Ascending aorta (tissue), 2 donors: Measurements from ENCODE around the gene GSTO2. TPM values are rescaled to one million over a fixed set of nuclear protein-coding genes. Genes with fewer than 3 reads are reported as not detected.

Experiments
- DNase-seq, 2 donors: peaks; one replicate each; pipeline ENCODE4 v3.0.0-alpha.2; 2019; ENCODE audit warnings: low spot score in 2 of 2
- H3K27ac ChIP-seq, 2 donors: fragments of 200-600 bp; sonication (generic); one replicate each; pipeline ENCODE4 v1.5.1; 2016 to 2017; ENCODE audit warnings: mild to moderate bottlenecking in 1 of 2
- H3K27me3 ChIP-seq: fragments of 200-600 bp; sonication (generic); one replicate; pipeline ENCODE4 v1.5.1; 2017
- H3K36me3 ChIP-seq, 2 donors: fragments of 200-600 bp; sonication (generic); one replicate each; pipeline ENCODE4 v1.5.1; 2016
- H3K4me1 ChIP-seq, 2 donors: fragments of 200-600 bp; sonication (generic); one replicate each; pipeline ENCODE4 v1.5.1; 2016 to 2017; ENCODE audit warnings: mild to moderate bottlenecking in 1 of 2
- H3K4me3 ChIP-seq, 2 donors: fragments of 200-600 bp; sonication (generic); one replicate each; pipeline ENCODE4 v1.5.1; 2016 to 2017; ENCODE audit warnings: mild to moderate bottlenecking in 1 of 2
- H3K9me3 ChIP-seq, 2 donors: fragments of 200-600 bp; sonication (generic); one replicate each; pipeline ENCODE4 v1.5.1; 2016
- intact Hi-C: fragments of 100-400 bp; cut with DNase I; formaldehyde crosslinking; loops from one replicate; pipeline ENCODE4 v1.15.1; 2023
- total RNA-seq: library from RNA; depleted of rRNA; stranded (reverse); fragments of >200 nt; gene quantifications from one replicate; pipeline ENCODE4 v1.1.0, GENCODE V29; 2016
- TF ChIP-seq, protein P1 (sequence below), 3 experiments: fragments of 200-600 bp in 2 of 3; fragments of 450-650 bp in 1 of 3; sonication (generic) in 2 of 3; IDR thresholded peaks; one replicate each; pipeline ENCODE4 v1.5.1; 2016 to 2019; ENCODE audit warnings: antibody characterized with exemption in 3 of 3, mild to moderate bottlenecking in 1 of 3, moderate library complexity in 1 of 3

GSTO2 gene
- total RNA-seq, 1 donor from 2014 or later = not detected

DNA sequence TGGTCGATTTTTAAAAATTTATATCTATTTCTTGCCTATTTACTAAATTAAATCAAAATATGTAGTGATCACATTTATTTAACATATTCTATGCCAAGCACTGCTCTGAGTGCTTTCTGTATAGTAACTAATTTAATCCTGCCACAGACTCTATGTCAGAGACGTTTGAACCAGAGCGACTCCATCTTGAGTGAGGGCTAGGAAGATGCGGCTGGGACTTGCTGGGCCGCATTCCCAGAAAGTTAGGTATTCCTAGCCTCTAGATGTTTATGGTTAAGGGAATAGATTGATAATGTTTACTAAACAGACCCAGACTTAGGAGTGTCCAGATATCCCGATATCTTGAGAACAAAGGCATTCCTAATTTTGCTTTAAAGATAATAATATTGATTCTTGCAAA, 17.5 kb upstream of the GSTO2 start:
- H3K27me3 ChIP-seq = no peaks in the 10 kb centered on the region
- no peak overlapping the region for H3K27ac ChIP-seq
- peaks cover 0 to 6% of the 10 kb centered on the region in 2 donors for H3K4me1 ChIP-seq
- H3K9me3 ChIP-seq = no peaks in the 10 kb centered on the region
- H3K36me3 ChIP-seq = no peaks in the 10 kb centered on the region
- no peak for DNase-seq
- TF ChIP-seq, protein P1, sequence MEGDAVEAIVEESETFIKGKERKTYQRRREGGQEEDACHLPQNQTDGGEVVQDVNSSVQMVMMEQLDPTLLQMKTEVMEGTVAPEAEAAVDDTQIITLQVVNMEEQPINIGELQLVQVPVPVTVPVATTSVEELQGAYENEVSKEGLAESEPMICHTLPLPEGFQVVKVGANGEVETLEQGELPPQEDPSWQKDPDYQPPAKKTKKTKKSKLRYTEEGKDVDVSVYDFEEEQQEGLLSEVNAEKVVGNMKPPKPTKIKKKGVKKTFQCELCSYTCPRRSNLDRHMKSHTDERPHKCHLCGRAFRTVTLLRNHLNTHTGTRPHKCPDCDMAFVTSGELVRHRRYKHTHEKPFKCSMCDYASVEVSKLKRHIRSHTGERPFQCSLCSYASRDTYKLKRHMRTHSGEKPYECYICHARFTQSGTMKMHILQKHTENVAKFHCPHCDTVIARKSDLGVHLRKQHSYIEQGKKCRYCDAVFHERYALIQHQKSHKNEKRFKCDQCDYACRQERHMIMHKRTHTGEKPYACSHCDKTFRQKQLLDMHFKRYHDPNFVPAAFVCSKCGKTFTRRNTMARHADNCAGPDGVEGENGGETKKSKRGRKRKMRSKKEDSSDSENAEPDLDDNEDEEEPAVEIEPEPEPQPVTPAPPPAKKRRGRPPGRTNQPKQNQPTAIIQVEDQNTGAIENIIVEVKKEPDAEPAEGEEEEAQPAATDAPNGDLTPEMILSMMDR (IDR thresholded peaks at IDR 0.05) = no peak
- intact Hi-C loops = loop anchor here (10.0 kb wide), 1 partner anchor 347 kb away; no protein-coding TSS in a partner anchor
- no peak overlapping the region for H3K4me3 ChIP-seq

DNA sequence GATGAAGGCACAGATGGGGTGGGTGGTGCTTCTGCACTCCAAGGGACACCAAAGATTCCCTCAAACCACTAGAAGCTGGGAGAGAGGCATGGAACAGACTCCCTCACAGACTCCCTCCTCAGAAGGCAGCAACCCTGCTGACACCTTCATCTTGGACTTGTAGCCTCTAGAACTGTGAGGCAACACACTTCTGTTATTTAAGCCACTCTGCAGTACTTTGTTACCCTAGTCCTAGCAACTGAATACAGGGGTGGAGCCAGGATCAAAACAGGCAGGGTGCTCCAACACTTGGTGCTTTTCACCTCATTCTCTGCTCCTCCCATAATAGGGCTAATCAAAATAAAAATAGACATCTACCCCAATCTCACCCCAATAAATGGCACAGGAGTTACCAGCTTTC, 16.6 kb upstream of the GSTO2 start:
- H3K4me1 ChIP-seq = peaks cover 0 to 16% of the 10 kb centered on the region in 2 donors
- H3K27me3 ChIP-seq = no peaks in the 10 kb centered on the region
- intact Hi-C loops = loop anchor here (10.0 kb wide), 1 partner anchor 348 kb away; no protein-coding TSS in a partner anchor
- H3K4me3 ChIP-seq = no peak overlapping the region
- no peak overlapping the region for H3K27ac ChIP-seq
- TF ChIP-seq, protein P1 (IDR thresholded peaks at IDR 0.05) = no peak
- no peak for DNase-seq
- H3K9me3 ChIP-seq = no peaks in the 10 kb centered on the region
- peaks cover 0 to 2% of the 10 kb centered on the region in 2 donors for H3K36me3 ChIP-seq

DNA sequence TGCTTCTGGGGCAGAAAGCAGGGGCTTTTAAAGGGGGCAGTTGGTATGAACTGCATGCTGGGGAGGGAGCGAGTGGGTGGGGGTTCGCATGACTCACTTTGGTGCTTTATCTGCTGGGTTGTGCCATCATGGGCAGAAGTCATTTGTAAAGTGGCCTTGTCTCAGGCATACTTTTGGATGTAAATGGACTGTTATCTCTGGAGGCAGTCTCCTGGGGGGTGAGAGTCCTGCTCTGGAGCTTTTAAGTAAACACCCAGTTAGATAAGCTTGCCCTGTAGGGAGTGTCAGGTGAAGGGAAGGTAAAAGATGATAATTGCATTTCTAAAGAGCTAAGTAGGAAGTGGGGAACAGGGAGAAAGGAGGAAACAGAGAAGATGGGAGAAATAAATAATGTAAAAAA, 15.9 kb upstream of the GSTO2 start:
- Histone ChIP-seq H3K4me1 (peaks cover 0 to 16% of the 10 kb centered on the region in 2 donors), H3K4me3 (no peak overlapping the region), H3K36me3 (peaks cover 0 to 10% of the 10 kb centered on the region in 2 donors), H3K27me3 (no peaks in the 10 kb centered on the region), H3K9me3 (no peaks in the 10 kb centered on the region), H3K27ac (no peak overlapping the region)
- TF ChIP-seq, protein P1 (IDR thresholded peaks at IDR 0.05) = no peak
- DNase-seq = no peak
- intact Hi-C loops = loop anchor here (10.0 kb wide), 1 partner anchor 348 kb away; no protein-coding TSS in a partner anchor

DNA sequence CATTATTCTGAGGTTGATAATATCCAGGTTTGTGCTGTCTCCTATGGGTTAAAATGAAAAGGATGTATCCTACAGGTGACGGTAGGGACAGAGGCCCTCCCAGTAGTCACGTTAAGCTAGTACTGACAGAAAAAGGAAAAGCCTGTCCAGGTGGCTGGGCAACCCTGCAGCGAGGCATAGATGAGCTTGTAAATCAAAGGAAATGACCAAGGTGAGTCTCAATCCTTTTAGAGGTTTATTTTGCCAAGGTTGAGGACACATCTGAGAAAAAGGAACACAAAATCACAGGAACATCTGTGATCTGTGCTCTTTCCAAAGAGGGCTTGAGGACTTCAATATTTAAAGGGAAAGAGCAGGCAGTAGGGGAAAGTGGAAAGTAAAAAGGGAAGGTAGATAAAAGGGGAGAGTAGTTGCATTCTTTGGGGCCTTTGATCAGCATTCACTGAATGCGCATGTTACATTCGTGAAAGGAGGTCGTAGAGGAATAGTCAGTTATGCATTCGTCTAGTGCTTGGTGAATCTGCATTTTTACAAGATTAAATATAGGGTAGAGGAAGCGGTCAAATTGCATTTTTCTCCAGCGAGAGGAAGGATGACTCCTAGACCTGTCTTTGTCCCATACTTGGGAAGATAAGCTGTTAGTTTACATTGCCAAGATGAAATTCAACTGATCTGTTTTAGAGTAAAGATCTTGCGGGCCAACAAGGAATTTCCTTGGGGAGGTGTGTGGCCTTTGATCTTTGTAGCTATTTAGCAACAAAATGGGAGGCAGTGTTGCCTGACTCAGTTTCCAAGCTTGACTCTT, 15.2 kb upstream of the GSTO2 start:
- Histone ChIP-seq H3K36me3 (peaks cover 3 to 16% of the 10 kb centered on the region in 2 donors), H3K27me3 (no peaks in the 10 kb centered on the region), H3K4me1 (peaks cover 0 to 19% of the 10 kb centered on the region in 2 donors), H3K4me3 (peak overlapping the region; percentile 86 to 87), H3K27ac (peak overlapping the region; percentile 96 to 97), H3K9me3 (no peaks in the 10 kb centered on the region)
- no peak for DNase-seq
- TF ChIP-seq, protein P1 (IDR thresholded peaks at IDR 0.05) = no peak
- intact Hi-C loops = loop anchor here (10.0 kb wide), 1 partner anchor 349 kb away; no protein-coding TSS in a partner anchor

DNA sequence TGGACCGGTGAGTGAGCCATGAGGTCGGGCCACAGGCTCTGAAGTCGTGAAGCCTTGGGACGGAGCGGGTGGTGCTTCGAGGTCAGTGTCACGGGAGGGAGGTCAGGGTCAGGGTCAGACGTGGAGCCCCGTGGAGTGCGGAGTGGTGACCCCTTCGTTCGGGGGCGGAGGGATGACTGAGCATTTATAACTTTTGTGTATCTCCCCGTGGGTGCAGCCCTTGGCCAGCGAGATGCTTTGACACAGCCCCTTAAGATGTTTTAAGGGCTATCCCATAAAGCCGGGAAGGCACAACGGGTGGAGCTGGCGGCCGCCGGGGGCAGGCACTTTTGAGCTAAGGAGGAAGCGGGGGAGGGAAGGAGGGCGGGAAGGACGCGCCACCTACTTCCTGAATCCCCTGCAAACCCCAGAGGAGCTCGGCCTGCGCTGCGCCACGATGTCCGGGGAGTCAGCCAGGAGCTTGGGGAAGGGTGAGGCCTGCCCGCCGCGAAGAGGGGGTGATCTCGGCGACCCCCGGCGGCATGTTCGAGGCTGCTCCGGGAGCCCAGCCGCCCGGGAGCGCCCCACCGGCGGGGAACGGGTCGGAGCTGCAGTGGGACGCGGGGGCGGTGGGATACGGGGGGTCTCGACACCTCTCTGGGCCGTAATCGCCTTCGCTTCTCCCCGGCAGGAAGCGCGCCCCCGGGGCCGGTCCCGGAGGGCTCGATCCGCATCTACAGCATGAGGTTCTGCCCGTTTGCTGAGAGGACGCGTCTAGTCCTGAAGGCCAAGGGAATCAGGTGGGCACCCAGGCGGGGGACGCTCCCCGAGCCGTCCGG, 14.3 kb upstream of the GSTO2 start, which contains the start of gene GSTO1:
GSTO1 (plus strand) TSS at position 400 of the 818 bp plus-strand sequence; CDS start at position 437, 37 bp downstream.
- H3K4me1 ChIP-seq = peaks cover 0 to 19% of the 10 kb centered on the region in 2 donors
- TF ChIP-seq, protein P1 (IDR thresholded peaks at IDR 0.05) = no peak
- H3K27ac ChIP-seq = peak within 1 kb of the TSS; percentile 96 to 97
- peaks cover 4 to 18% of the 10 kb centered on the region in 2 donors for H3K36me3 ChIP-seq
- no peaks in the 10 kb centered on the region for H3K9me3 ChIP-seq
- intact Hi-C loops = loop anchor here (1.0 to 10.0 kb wide), 2 partner anchors 22 to 350 kb away; partner anchors contain the start of gene CFAP43
- H3K27me3 ChIP-seq = no peaks in the 10 kb centered on the region
- H3K4me3 ChIP-seq = peak within 1 kb of the TSS; percentile 86 to 87
- peak; percentile 59 to 91 for DNase-seq
